Gastroesophageal sphincter (tissue), 4 donors: ENCODE data around the gene UPB1. TPM values are rescaled to one million over a fixed set of nuclear protein-coding genes. Genes with fewer than 3 reads are reported as not detected.

ENCODE experiments used
- ATAC-seq: fragments of 150-250 bp; one replicate; pipeline ENCODE4 v1.9.1; 2016; ENCODE audit warnings: mild to moderate bottlenecking, moderate library complexity
- H3K27ac ChIP-seq, 4 donors: fragments of 200-600 bp; sonication (generic) in 3 of 4; 1 replicate in 3 of 4; 2 replicates in 1 of 4; pipeline ENCODE4 v1.5.1; 2016 to 2019
- H3K27me3 ChIP-seq: fragments of 200-600 bp; sonication (generic); one replicate; pipeline ENCODE4 v1.5.1; 2019
- H3K36me3 ChIP-seq, 2 donors: fragments of 200-600 bp; sonication (generic); one replicate each; pipeline ENCODE4 v1.5.1; 2019; ENCODE audit warnings: control low read depth in 1 of 2
- H3K4me1 ChIP-seq, 3 donors: fragments of 200-600 bp; sonication (generic); 1 replicate in 2 of 3; 2 replicates in 1 of 3; pipeline ENCODE4 v1.5.1; 2016 to 2019; ENCODE audit warnings: control low read depth in 2 of 3
- H3K4me3 ChIP-seq, 2 donors: fragments of 200-600 bp; sonication (generic); one replicate each; pipeline ENCODE4 v1.5.1; 2019; ENCODE audit warnings: mild to moderate bottlenecking in 1 of 2, moderate library complexity in 1 of 2
- H3K9me3 ChIP-seq, 3 donors: fragments of 200-600 bp; sonication (generic); one replicate each; pipeline ENCODE4 v1.5.1; 2017 to 2019; ENCODE audit warnings: control low read depth in 2 of 3
- CTCF ChIP-seq, 4 experiments: fragments of 200-600 bp in 2 of 4; fragments of 450-650 bp in 2 of 4; sonication (generic) in 1 of 4; IDR thresholded peaks; one replicate each; pipeline ENCODE4 v1.5.1; 2017 to 2019; ENCODE audit warnings: antibody characterized with exemption in 4 of 4, mild to moderate bottlenecking in 2 of 4, moderate library complexity in 2 of 4
- EP300 ChIP-seq: sonication (generic); formaldehyde crosslinking; IDR thresholded peaks from one replicate; pipeline ENCODE4 v1.6.1; 2017; ENCODE audit warnings: antibody characterized with exemption, mild to moderate bottlenecking
- POLR2A ChIP-seq, 2 donors: fragments of 450-650 bp; IDR thresholded peaks; one replicate each; pipeline ENCODE4 v1.6.1; 2017; ENCODE audit warnings: antibody characterized with exemption in 2 of 2, mild to moderate bottlenecking in 2 of 2, moderate library complexity in 1 of 2
- POLR2AphosphoS5 ChIP-seq: sonication (generic); formaldehyde crosslinking; IDR thresholded peaks from one replicate; pipeline ENCODE4 v1.6.1; 2017; ENCODE audit warnings: antibody characterized with exemption
- WGBS, 2 donors: methylation state at CpG; one replicate each; pipeline ENCODE4 v1.1.5; 2018; ENCODE audit warnings: low coverage in 1 of 2; 5-methylcytosine and 5-hydroxymethylcytosine counted together
- total RNA-seq, 4 donors: library from RNA; depleted of rRNA; stranded (reverse); fragments of >200 nt; gene quantifications; one replicate each; pipeline ENCODE4 v1.1.0, GENCODE V29; 2016

Gene UPB1
- total RNA-seq, 4 donors from 2014 or later, result 0.13 to 0.93 (median 0.50) TPM; not detected in 1

DNA sequence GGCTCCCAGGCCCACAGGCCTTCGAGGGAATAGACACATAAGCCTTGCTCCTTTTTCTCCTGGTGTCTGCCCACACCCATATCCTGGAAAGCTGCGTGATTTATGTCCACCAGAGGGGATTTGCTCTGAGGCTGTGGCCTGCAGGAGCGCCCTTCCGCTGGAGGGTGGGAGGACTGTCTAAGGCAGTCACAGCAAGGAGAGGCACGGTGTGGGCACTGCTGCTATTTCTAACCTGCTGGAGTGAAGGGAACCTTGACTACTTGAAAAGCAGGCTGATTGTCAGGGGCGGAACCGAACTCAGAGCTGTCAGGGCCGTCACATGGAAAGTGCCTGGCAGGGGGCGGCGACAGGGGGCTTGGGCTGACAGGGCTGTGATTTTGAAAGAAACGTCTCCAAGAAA lies 3.7 kb downstream of the UPB1 start:
- H3K36me3 ChIP-seq, result no peaks in the 10 kb centered on the region
- no peak overlapping the region for H3K27ac ChIP-seq
- H3K9me3 ChIP-seq, result no peaks in the 10 kb centered on the region
- TF ChIP-seq EP300, result no peak
- TF ChIP-seq CTCF (IDR thresholded peaks at IDR 0.05), result no peak
- no peak for TF ChIP-seq POLR2AphosphoS5
- TF ChIP-seq POLR2A (IDR thresholded peaks at IDR 0.05), result no peak
- 88% methylated on average over 4 to 8 of the region's 11 CpGs for WGBS, 2 donors
- peaks cover 19% of the 10 kb centered on the region for H3K27me3 ChIP-seq
- no peak for ATAC-seq
- H3K4me3 ChIP-seq, result no peak overlapping the region
- peaks cover 0 to 11% (median 7%) of the 10 kb centered on the region in 3 donors for H3K4me1 ChIP-seq

DNA sequence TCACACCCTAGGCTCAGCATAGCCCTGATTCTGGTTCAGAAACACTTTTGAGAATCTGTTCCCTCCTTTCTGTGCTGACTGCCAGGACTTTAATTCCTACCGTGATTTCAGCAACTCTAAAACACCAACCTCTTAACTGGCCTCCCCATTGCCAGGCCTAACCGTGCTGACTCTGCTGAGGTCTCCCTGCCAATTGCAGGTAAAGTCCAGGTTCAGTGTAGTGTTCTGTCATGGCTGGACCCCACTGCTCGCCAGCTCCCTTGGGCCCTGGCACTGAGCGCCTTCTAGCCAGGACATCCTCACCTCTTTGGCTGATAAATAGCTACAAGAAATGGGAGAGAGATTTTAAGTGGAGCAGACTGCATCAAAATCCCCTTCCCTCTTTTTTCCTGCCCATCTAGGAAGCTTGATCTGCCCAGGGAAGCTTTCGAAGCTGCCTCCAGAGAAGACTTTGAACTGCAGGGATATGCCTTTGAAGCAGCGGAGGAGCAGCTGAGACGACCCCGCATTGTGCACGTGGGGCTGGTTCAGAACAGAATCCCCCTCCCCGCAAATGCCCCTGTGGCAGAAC lies 4.7 kb downstream of the UPB1 start:
- Histone ChIP-seq H3K27ac (no peak overlapping the region), H3K9me3 (no peaks in the 10 kb centered on the region), H3K4me1 (peaks cover 0 to 3% (median under 1%) of the 10 kb centered on the region in 3 donors), H3K27me3 (peaks cover 9% of the 10 kb centered on the region), H3K36me3 (no peaks in the 10 kb centered on the region), H3K4me3 (no peak overlapping the region)
- TF ChIP-seq POLR2A (IDR thresholded peaks at IDR 0.05), result no peak
- no peak for TF ChIP-seq CTCF (IDR thresholded peaks at IDR 0.05)
- TF ChIP-seq EP300, result no peak
- ATAC-seq, result no peak
- 89 to 90% methylated on average over 5 of the region's 10 CpGs for WGBS, 2 donors

DNA sequence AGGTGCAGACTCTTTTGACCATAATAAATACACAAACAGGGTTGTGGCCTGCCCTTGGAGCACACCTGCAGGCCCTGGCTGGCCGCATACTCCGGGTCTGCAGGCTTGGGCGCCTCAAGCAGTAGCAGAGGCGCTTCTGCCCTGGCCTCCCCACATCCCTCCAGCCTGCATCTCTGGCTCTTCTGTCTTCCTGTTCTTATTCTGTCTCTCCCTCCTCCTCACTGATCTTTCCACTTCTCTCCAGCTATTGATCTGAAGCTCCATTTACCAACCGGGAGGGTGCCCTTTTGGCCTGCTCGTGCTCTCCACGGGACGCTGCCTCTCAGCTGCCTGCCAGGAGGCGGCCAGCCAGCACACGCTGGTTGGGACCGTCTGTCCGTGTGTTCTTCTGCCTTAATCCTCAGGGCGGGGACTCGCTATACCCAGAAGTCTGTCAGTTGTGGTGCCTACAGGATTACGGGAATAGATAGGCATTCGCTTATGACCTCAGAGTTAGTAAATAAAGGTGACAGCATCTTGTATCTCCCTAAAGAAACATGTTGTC lies 5.2 kb downstream of the UPB1 start:
- ATAC-seq, result no peak
- TF ChIP-seq POLR2AphosphoS5 (no peak), EP300 (no peak), CTCF (IDR thresholded peaks at IDR 0.05) (no peak), POLR2A (IDR thresholded peaks at IDR 0.05) (no peak)
- no peak overlapping the region for H3K27ac ChIP-seq
- H3K9me3 ChIP-seq, result no peaks in the 10 kb centered on the region
- 92 to 100% methylated on average over 2 to 4 of the region's 16 CpGs for WGBS, 2 donors
- H3K36me3 ChIP-seq, result no peaks in the 10 kb centered on the region
- H3K4me3 ChIP-seq, result no peak overlapping the region
- no peaks in the 10 kb centered on the region for H3K4me1 ChIP-seq
- peaks cover 3% of the 10 kb centered on the region for H3K27me3 ChIP-seq

- Histone ChIP-seq H3K27me3 (no peaks in the 10 kb centered on the region), H3K4me1 (no peaks in the 10 kb centered on the region), H3K9me3 (no peaks in the 10 kb centered on the region), H3K36me3 (no peaks in the 10 kb centered on the region), H3K27ac (no peak overlapping the region), H3K4me3 (no peak overlapping the region)
- no peak for ATAC-seq
- no peak for TF ChIP-seq EP300
- no peak for TF ChIP-seq CTCF (IDR thresholded peaks at IDR 0.05)
- 33 to 76% methylated on average over 1 to 8 of the region's 8 CpGs for WGBS, 2 donors
These were observed 6.3 kb downstream of the UPB1 start for GRCh38 chr22:24501301-24502005.

DNA sequence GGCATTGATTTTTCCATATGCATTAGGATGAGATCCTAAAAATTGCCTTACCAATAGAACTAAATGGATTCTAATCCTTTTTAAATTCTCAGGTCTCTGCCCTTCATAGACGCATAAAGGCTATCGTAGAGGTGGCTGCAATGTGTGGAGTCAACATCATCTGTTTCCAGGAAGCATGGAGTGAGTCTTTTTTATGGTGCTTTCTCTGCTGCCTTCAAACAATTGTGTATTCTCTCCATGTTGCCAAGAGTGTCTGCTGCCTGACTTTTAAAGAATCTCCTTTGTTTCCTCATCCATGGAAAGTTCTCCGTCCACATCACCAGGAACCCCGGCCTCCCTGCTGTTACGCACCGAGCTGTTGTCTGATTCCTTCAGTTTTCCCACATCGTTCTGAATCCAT lies 6.9 kb downstream of the UPB1 start:
- TF ChIP-seq POLR2A (IDR thresholded peaks at IDR 0.05), result no peak
- no peak for TF ChIP-seq EP300
- TF ChIP-seq POLR2AphosphoS5, result no peak
- no peak for TF ChIP-seq CTCF (IDR thresholded peaks at IDR 0.05)
- Histone ChIP-seq H3K27me3 (no peaks in the 10 kb centered on the region), H3K4me1 (peaks cover 0 to 4% (median 1%) of the 10 kb centered on the region in 3 donors), H3K4me3 (no peak overlapping the region), H3K9me3 (no peaks in the 10 kb centered on the region), H3K27ac (no peak overlapping the region), H3K36me3 (no peaks in the 10 kb centered on the region)
- 69 to 74% methylated on average over 6 to 7 of the region's 7 CpGs for WGBS, 2 donors
- ATAC-seq, result no peak
